ENCODE data around the gene JDP2.

DNA sequence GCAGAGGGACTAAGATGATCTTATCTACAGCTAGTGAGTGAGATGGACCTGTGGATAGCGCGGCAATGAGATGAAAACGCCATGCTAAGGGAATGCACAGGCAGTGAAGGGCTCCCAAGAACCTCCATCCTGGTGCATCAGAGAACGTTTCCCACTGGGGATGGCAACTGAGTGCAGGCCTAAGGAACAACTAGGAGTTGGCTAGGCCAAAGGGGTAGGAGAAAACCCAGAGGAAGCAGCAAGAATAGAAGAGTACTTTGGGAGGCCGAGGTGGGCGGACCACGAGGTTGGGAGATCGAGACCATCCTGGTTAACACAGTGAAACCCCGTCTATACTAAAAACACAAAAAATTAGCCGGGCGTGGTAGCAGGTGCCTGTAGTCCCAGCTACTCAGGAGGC, 69.9 kb downstream of the JDP2 start:
- TF ChIP-seq, protein P1, sequence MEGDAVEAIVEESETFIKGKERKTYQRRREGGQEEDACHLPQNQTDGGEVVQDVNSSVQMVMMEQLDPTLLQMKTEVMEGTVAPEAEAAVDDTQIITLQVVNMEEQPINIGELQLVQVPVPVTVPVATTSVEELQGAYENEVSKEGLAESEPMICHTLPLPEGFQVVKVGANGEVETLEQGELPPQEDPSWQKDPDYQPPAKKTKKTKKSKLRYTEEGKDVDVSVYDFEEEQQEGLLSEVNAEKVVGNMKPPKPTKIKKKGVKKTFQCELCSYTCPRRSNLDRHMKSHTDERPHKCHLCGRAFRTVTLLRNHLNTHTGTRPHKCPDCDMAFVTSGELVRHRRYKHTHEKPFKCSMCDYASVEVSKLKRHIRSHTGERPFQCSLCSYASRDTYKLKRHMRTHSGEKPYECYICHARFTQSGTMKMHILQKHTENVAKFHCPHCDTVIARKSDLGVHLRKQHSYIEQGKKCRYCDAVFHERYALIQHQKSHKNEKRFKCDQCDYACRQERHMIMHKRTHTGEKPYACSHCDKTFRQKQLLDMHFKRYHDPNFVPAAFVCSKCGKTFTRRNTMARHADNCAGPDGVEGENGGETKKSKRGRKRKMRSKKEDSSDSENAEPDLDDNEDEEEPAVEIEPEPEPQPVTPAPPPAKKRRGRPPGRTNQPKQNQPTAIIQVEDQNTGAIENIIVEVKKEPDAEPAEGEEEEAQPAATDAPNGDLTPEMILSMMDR (IDR thresholded peaks at IDR 0.05): no peak
- no peak for TF ChIP-seq POLR2A (IDR thresholded peaks at IDR 0.05)
